Measurements from ENCODE around the gene PML.

PML gene

DNA sequence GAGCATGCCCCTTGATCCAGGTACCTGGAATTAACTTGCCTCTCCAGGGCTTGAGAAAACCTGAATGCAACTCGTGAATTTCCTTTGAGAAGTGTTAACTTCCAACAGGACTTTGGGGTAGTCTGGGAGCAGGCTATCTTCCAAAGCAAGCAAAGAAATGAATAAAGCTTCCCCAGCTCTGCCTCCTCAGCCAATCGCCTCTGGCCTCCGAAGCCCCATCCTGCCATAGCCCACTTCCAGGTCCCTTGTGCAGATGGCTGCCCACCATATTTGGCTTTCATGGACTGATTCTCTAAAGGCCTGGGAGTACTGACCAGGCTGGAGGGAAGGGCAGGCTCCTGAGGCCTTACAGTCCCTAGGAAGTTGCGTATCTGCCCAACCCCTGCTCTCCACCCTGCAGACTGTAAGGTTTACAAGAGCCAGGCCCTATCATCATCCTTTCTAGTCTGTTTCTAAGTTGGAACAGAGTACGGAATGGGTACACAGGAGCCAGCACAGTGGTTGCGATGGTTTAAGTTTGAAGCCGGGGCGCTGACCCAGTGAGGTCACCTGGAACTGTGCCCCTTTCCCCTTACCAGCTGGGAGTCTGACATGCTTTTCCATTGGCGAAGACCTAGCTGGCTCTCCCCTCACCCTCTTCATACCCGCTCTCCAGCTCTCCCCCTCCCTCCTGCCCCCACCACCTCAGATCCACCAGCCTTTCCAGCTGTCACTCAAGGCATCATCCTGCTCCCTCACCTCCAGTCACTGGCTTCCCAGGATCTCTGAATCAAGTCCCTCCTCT, 1.1 kb upstream of the PML start:
- no peak for TF ChIP-seq TAF1 (IDR thresholded peaks at IDR 0.05; ENCODE audit: low read depth)
- TF ChIP-seq, protein P1, sequence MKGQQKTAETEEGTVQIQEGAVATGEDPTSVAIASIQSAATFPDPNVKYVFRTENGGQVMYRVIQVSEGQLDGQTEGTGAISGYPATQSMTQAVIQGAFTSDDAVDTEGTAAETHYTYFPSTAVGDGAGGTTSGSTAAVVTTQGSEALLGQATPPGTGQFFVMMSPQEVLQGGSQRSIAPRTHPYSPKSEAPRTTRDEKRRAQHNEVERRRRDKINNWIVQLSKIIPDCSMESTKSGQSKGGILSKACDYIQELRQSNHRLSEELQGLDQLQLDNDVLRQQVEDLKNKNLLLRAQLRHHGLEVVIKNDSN (IDR thresholded peaks at IDR 0.05) = no peak
- TF ChIP-seq YY1 (IDR thresholded peaks at IDR 0.05; ENCODE audit: low read depth) = no peak
- TF ChIP-seq NFIC (IDR thresholded peaks at IDR 0.05) = no peak
- no peak for TF ChIP-seq ZBTB7A (IDR thresholded peaks at IDR 0.05; ENCODE audit: low read depth)

DNA sequence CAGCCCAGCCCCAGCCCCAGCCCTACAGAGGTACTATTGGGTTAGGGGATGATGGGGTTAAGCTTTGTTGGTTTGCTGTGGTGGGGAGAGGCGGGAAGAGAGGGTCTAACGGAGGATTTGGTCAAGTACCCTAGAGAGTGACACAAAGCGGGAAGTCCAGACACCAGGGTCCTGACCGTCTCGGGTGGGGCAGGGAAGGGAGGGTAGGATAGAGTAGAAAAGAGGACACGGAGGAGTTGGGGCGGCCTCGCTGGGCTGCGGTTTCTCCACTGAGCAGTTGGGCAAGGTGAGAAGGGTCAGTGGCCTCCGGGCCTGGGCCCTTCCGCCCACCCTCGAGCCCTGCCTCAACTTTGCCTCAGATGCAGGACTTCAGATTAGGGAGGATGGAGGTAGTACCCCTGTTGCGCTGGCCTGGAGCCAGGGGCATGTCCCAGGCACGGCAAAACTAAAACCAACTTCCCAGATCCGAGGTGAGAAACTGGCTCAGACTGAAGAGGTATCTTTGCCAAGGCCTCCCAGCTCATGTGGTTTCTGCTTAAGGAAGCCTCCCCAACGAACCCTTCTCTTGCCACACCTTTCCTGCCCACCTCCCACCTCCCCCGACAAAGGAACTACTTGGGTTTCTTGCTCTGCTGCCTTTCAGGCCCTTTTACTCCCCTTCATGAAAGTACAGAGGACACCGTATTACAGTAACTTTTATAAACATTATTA, 551 bp downstream of the PML start:
- TF ChIP-seq CEBPB (IDR thresholded peaks at IDR 0.05) (no peak), EGR1 (IDR thresholded peaks at IDR 0.05) (no peak), EP300 (IDR thresholded peaks at IDR 0.05; ENCODE audit: borderline replicate concordance) (no peak), YY1 (IDR thresholded peaks at IDR 0.05; ENCODE audit: low read depth) (no peak), CREB1 (IDR thresholded peaks at IDR 0.05; ENCODE audit: low read depth) (no peak), NFIC (IDR thresholded peaks at IDR 0.05) (peak; percentile 60), RAD21 (IDR thresholded peaks at IDR 0.05; ENCODE audit: low read depth) (no peak)
- TF ChIP-seq, protein P2, sequence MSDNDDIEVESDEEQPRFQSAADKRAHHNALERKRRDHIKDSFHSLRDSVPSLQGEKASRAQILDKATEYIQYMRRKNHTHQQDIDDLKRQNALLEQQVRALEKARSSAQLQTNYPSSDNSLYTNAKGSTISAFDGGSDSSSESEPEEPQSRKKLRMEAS (IDR thresholded peaks at IDR 0.05) = no peak

DNA sequence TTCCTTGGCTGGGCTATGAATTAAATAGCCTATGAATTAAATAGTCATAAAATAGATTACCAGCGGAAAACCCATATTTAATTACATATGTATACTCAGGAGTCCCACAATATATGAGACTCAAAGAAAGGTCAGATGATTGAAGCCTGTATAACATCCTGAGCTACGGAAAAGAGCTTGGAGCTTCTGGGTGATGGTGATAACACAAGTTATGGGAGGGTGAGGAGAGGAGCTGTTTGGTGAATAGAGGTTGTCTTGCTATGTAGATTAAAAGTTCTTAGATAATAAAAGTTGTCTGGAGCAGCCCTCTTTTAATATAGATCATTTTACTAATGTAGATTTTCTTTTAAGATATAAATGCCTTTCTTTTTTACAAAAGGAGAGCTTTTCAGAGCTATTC, 1.8 kb downstream of the PML start:
- TF ChIP-seq FOXM1 (IDR thresholded peaks at IDR 0.05; ENCODE audit: borderline replicate concordance, low read depth) (no peak), TAF1 (IDR thresholded peaks at IDR 0.05; ENCODE audit: low read depth) (no peak), CEBPB (IDR thresholded peaks at IDR 0.05) (no peak), CREB1 (IDR thresholded peaks at IDR 0.05; ENCODE audit: low read depth) (no peak), YY1 (IDR thresholded peaks at IDR 0.05; ENCODE audit: low read depth) (no peak)
- TF ChIP-seq, protein P1 (IDR thresholded peaks at IDR 0.05) = no peak

DNA sequence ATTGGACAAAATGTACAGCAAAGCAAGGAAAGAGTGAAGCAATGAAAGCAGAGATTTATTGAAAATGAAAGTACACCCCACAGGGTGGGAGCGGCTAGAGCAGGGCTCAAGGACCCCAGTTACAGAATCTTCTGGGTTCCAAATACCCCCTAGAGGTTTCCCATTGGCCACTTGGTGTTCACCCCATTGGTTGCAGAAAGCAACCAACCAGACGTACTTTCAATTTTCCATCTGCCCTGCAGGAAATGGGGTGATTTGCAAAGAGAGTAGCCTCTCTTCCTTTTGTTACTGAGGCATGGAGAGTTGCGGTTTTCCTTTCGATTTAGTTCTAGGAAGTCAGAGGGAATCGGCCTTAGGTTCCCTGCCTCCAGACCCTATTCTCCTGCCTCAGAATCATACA, 2.4 kb downstream of the PML start:
- TF ChIP-seq CREB1 (IDR thresholded peaks at IDR 0.05; ENCODE audit: low read depth) (no peak), RAD21 (IDR thresholded peaks at IDR 0.05; ENCODE audit: low read depth) (no peak), EP300 (IDR thresholded peaks at IDR 0.05; ENCODE audit: borderline replicate concordance) (no peak), TCF12 (IDR thresholded peaks at IDR 0.05; ENCODE audit: low read depth) (no peak), EGR1 (IDR thresholded peaks at IDR 0.05) (no peak), TEAD4 (IDR thresholded peaks at IDR 0.05) (no peak), FOXM1 (IDR thresholded peaks at IDR 0.05; ENCODE audit: borderline replicate concordance, low read depth) (no peak), TAF1 (IDR thresholded peaks at IDR 0.05; ENCODE audit: low read depth) (no peak)
- TF ChIP-seq, protein P1 (IDR thresholded peaks at IDR 0.05) = no peak

DNA sequence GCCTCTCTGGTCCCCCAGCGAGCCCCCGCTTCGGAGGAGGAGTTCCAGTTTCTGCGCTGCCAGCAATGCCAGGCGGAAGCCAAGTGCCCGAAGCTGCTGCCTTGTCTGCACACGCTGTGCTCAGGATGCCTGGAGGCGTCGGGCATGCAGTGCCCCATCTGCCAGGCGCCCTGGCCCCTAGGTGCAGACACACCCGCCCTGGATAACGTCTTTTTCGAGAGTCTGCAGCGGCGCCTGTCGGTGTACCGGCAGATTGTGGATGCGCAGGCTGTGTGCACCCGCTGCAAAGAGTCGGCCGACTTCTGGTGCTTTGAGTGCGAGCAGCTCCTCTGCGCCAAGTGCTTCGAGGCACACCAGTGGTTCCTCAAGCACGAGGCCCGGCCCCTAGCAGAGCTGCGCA, 3.5 kb downstream of the PML start:
- TF ChIP-seq, protein P3, sequence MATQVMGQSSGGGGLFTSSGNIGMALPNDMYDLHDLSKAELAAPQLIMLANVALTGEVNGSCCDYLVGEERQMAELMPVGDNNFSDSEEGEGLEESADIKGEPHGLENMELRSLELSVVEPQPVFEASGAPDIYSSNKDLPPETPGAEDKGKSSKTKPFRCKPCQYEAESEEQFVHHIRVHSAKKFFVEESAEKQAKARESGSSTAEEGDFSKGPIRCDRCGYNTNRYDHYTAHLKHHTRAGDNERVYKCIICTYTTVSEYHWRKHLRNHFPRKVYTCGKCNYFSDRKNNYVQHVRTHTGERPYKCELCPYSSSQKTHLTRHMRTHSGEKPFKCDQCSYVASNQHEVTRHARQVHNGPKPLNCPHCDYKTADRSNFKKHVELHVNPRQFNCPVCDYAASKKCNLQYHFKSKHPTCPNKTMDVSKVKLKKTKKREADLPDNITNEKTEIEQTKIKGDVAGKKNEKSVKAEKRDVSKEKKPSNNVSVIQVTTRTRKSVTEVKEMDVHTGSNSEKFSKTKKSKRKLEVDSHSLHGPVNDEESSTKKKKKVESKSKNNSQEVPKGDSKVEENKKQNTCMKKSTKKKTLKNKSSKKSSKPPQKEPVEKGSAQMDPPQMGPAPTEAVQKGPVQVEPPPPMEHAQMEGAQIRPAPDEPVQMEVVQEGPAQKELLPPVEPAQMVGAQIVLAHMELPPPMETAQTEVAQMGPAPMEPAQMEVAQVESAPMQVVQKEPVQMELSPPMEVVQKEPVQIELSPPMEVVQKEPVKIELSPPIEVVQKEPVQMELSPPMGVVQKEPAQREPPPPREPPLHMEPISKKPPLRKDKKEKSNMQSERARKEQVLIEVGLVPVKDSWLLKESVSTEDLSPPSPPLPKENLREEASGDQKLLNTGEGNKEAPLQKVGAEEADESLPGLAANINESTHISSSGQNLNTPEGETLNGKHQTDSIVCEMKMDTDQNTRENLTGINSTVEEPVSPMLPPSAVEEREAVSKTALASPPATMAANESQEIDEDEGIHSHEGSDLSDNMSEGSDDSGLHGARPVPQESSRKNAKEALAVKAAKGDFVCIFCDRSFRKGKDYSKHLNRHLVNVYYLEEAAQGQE (IDR thresholded peaks at IDR 0.05; ENCODE audit: low read depth) = no peak
- TF ChIP-seq TCF12 (IDR thresholded peaks at IDR 0.05; ENCODE audit: low read depth) = no peak
- TF ChIP-seq, protein P2 (IDR thresholded peaks at IDR 0.05) = no peak
- no peak for TF ChIP-seq RAD21 (IDR thresholded peaks at IDR 0.05; ENCODE audit: low read depth)
- TF ChIP-seq TAF1 (IDR thresholded peaks at IDR 0.05; ENCODE audit: low read depth) = no peak
- no peak for TF ChIP-seq ZBTB7A (IDR thresholded peaks at IDR 0.05; ENCODE audit: low read depth)
- TF ChIP-seq, protein P1 (IDR thresholded peaks at IDR 0.05) = no peak
- no peak for TF ChIP-seq YY1 (IDR thresholded peaks at IDR 0.05; ENCODE audit: low read depth)
- TF ChIP-seq TEAD4 (IDR thresholded peaks at IDR 0.05) = no peak
- TF ChIP-seq NFIC (IDR thresholded peaks at IDR 0.05) = no peak
- no peak for TF ChIP-seq CREB1 (IDR thresholded peaks at IDR 0.05; ENCODE audit: low read depth)
- TF ChIP-seq FOXM1 (IDR thresholded peaks at IDR 0.05; ENCODE audit: borderline replicate concordance, low read depth) = no peak
- TF ChIP-seq CEBPB (IDR thresholded peaks at IDR 0.05) = no peak
- no peak for TF ChIP-seq EP300 (IDR thresholded peaks at IDR 0.05; ENCODE audit: borderline replicate concordance)
- TF ChIP-seq EGR1 (IDR thresholded peaks at IDR 0.05) = no peak
